ENCODE results near the gene CDKN1C.

The CDKN1C gene

DNA sequence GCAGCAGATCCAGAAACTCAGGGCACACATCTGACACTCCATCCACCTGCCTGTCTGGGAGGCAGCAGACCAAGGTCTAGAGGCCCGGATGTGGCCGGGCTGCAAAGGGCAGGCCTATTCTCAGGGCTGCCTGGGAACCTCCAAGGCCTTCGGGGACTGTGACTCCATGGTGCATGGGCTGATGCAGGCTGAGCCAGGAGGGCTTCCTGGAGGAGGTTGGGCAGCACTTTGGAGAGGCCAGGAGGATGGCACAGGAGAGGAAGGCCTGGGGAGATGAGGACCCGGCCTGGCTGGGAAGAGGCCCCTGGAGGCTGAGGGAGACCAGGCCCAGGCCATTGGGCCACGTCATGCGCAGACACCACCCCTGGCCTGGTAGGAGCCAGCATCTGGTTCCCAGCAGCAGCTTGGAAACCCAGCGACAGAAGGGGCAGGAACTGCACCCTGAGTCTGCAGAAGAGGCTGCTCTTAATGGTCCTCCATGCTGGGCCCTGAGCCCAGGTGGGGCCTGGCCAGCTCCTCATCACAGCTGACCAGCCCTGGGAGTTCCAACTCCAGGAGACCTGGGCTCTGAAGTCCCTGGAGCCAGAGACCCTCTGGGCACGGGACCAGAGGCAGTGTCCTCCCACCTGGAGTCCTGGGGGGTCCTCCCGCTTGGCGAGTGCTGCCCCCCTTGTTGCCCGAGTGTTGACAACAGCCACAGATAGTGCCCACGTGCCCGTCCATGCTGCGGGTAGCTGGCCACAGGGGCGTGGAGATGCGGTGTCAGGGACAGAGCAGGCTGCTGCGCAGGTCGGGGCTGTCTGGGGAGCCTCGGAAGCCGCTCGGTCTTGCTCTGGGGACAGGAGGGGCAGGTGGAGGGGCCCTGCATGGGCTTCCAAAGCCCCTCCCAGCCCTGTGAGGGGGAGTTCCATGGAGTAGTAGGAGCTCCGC is 38.1 kb upstream of the CDKN1C start:
- no peak for DNase-seq (ENCODE audit: low read depth, low spot score)

DNA sequence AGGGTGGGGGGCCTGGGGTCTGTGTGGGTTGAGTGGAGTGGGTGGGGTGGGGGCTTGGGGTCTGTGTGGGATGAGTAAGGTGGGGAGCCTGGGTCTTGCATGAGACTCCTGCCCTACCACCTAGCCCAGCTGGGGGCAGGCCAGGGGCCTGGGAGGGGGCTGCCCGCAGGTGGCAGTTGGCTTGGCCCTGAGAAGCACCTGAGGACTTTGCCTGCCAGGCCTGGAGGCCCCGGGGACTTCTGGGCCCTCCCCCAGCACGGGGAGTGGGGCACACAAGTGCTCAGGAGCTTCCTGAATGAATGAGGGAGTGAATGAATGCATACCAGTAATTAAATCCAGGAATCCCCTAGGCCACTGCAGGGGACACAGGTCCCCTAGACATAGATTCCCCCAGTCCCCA is 37.1 kb upstream of the CDKN1C start:
- DNase-seq (ENCODE audit: low read depth, low spot score) = no peak

DNA sequence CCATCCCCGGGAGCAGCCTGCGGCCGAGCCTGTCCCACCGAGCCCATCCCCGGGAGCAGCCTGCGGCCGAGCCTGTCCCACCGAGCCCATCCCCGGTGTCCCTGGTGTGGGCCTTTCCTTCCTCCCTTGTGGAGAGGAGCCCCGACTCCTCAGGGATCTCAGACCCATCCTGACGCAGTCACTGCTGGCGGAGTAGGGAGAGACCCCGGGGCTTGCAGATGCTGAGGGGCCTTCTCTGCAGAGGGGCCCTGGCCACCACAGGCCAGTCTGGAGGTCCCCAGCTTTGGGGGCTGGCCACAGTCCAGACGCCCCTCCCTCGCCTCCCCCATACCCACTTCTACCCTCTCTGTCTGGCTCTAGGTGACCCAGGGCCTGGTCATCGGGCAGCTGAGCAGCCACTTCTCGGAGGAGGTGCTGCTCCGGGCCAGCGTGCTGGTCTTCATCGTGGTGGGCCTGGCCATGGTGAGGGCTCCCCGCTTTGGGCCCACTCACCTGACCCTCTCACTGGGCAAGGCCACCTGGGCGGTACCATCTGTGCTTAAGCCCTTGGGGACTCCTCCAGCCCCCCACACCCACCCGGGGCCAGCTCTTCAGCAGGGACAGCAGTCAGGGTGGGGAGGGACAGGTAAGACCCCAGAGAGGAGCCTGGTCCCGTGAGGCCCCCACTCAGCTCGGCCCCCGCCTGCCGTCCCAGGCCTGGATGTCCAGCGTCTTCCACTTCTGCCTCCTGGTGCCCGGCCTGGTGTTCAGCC is 36.3 kb upstream of the CDKN1C start:
- DNase-seq (ENCODE audit: low read depth, low spot score) = no peak

DNA sequence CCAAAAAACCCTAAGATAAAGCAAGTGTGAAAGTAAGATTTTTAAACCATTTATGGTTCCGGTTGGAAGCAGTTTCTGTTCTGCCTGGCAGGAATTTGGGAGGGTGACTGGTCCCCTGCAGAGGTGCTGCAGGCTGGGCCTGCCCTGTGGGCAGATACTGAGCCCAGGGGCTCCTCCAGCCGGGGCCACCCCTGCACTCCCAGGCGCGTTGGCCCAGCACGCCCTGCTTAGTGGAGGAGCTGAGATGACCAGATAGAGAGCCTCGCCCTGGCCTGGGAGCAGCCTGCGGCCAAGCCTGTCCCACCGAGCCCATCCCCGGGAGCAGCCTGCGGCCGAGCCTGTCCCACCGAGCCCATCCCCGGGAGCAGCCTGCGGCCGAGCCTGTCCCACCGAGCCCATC is 35.7 kb upstream of the CDKN1C start:
- no peak for DNase-seq (ENCODE audit: low read depth, low spot score)

DNA sequence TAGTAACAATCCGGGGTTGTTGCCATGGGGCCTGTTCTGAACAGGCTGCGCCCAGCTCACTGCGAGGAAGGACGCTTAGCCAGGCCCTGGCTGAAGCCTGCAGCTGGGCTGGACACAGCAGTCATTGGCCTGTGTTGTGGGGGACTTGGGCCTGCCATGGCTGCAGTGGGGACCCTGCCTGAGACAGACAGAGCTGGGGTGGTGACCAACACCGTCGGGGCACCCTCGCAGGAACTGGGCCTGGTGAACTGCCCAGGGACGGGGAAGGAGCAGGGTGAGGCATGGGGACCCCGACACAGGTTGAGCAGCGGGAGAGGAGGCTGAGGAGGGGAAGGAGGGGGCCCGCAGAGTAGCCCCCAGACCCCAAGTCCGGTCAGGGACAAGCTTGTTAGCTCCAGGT is 34.8 kb upstream of the CDKN1C start:
- DNase-seq (ENCODE audit: low read depth, low spot score) = no peak

DNA sequence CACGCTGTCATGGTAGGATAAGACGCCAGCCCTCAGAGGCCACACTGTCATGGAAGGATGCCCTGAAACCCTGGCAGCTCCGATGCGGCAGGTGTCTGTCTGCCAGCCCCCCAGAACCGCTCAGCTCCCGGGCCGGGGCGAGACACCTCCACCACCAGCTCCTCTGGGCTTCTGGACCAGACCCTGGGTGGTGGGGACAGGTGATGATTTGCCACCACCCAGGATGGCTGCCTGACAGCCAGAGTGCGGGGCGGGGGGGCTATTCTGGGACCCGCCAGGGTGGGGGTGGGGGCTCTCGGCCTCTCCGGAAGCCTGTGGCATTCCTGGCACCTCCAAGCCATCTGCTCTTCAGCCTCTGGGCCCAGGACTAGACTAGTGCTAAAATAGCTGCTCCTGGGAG is 34.3 kb upstream of the CDKN1C start:
- DNase-seq (ENCODE audit: low read depth, low spot score) = no peak

DNA sequence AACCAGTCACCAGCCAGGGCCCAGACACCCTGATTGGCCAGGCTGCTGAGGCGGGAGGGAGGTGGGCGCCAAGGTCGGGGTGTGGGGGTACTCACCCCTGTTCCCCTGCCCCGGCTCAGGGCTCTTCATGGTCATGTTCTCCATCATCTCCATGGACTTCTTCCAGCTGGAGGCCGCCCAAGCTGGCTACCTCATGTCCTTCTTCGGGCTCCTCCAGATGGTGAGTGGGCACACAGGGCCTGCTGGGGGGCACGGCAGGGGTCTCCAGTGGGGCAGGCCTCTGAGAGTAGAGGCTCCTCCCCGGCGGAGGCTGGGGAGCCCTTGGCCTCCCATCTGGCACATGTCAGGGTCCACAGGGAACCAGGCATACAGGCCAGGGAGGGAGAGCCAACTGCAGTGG is 33.6 kb upstream of the CDKN1C start:
- no peak for DNase-seq (ENCODE audit: low read depth, low spot score)

DNA sequence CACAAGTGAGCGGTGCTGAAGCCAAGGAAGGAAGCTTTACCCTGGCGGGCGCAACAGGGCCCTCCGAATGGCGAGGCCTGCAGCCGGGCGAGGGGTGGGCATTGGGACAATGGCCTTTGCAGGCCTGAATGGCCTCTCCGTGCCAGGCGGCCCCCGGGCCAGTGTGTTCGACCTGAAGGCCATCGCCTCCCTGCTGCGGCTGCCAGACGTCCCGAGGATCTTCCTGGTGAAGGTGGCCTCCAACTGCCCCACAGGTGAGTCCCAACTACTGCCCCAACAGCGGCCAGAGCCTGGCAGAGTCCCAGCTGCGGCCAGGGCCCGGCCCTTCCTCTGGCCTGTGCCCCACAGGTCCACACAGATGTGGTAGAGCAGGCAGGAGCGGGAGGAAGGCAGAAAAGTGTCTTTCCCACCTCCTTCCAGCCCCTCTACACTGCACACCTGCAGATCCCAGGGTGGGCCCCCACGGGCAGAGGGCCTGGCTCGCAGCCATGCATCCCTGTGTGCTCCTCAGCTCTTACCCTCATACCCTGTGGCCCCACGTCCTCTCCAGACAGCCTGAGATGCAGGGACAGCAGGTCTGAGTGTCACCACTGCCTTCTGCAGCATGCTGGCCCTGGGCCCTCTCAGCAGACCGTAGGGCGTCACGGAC is 32.4 kb upstream of the CDKN1C start:
- DNase-seq (ENCODE audit: low read depth, low spot score) = no peak

DNA sequence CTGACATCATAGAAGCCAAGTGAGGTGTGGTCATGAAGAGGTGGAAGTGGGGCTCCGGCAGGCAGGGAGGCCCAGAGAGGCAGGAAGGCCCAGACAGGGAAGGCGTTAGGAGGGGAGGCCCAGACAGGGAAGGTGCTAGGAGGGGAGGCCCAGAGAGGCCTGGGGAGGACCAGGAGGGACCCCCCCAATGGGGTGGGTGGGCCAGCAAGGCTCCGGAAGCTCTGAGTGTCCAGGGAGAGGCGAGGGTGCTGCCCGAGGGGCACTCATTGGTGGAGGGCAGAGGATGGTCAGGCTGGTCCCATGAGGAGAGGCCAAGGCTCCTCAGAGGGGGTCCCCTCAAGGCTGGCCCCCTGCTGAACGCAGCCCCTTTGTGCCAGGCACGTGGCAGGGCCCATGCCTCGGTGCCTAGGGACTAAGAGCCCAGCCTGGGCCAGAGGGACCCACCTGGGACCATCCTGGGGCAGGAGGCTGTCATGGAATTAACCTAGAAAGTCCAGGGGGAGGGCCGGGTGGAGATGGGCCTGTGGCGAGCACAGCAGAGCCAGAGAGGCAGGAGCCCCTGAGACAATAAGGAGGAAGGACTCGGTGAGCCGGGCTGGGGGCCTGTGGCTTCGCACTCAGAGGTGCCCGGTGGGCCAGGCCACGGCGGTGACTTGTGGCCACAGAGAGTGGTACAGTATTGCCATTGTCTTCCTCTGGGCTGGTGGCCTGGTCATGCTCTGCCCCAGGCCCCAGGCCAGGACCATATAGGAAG is 31.5 kb upstream of the CDKN1C start:
- no peak for DNase-seq (ENCODE audit: low read depth, low spot score)

DNA sequence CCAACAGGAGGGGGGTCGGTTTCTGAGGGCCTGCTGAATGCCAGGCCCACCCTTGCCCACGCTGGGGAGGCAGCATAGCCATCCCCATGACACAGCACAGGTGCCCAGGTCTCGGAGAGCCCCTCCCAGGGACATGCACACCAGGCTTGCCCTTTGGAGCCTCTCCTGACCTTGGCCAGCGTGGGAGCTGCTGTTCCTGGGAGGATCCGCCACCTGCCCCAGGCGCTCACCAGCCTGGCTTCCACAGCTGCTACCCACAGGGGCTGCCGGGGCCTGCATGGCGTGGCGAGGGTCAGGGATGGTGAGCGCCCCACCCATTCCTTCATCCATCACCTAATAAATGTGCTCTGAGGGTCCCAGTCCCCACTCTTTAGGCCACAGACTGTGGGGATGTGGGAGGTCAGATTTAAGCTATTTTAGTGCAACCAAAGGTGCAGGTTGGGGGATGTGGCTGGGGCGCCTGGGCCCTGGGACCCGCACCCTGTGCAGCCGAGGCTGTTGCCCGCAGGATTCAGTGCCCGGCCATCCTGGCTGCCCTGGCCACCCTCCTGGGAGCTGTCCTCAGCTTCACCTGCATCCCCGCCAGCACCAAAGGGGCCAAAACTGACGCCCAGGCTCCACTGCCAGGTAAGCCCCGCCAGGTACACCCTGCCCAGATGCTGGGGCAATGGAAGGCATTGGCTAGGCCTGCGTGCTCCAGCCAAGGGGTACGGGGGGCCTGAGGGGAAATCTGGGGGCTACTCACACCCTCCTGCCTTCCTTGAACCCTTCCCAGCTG is 30.7 kb upstream of the CDKN1C start:
- DNase-seq (ENCODE audit: low read depth, low spot score) = no peak

DNA sequence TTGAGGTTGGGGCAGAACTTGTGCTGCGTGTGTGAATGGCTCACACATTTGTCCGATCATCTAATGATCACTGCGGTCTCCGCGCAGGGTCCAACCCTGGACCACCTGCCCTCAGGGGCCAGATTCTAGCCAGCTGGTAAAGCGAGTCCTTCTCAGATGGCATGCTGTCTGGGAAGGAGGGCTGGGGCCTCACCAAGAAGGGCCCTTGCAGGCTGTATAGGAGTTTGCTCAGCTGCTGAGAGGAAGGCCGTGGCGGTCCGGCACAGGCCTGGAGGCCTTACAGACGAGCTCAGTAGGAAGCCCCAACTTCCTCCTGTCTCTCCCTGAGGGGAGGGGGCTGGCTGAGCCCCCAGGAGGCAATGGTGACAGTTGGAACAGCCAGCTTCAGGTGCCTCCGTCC is 29.9 kb upstream of the CDKN1C start:
- no peak for DNase-seq (ENCODE audit: low read depth, low spot score)

DNA sequence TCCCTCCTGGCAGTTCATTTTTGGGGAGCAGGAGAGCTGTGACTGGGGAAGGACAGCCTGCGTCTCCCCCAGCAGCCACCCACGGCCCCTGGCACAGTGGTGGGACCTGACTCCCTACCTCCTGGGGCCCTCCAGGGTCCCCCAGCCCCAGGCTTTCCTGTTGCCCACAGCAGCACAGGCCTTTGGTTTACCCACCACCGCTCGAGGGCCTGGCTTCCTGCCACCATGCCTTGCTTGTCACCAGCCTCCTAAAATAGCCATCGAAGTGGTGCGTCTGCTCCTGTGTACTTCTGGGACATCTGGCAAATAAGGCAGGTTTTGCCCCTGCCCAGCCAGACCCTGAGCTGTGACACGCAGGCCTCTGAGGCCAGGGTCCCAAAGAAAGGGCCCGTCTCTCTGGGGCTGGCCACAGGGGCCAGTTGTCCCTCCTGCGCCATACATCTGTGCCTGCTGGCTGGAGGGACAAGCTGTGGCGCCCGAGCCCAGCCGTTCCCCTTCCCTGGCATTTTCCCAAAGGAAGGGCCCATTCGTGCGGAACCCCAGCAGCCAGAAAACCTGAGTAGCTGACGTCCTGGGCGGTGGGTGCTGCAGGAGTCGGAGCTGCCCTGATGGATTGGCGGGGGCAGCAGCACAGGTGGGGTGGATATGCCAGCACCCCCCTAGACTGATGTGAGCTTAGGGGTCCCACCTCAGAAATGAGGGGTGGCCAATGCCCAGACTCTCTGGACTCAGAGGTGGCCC is 29.1 kb upstream of the CDKN1C start:
- DNase-seq (ENCODE audit: low read depth, low spot score) = no peak

DNA sequence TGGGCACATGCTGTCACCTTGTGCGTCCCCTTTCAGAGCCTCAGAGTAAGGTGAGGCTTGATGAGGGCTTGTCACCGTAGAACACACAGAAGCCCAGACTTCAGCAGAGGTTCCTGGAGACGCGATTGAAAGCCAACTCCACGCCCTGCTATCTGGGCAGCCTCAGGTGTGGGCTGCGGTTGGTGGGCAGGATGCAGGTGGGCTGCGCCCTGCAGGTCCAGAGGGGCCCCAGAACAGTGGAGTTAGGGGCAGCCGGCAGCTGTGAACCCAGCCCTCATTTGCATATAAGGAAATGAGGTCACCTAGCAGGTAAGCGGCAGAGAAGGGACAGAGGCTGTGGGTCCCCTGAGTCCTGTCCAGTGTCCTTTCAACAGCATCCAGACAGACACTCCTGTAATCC is 28.2 kb upstream of the CDKN1C start:
- no peak for DNase-seq (ENCODE audit: low read depth, low spot score)

DNA sequence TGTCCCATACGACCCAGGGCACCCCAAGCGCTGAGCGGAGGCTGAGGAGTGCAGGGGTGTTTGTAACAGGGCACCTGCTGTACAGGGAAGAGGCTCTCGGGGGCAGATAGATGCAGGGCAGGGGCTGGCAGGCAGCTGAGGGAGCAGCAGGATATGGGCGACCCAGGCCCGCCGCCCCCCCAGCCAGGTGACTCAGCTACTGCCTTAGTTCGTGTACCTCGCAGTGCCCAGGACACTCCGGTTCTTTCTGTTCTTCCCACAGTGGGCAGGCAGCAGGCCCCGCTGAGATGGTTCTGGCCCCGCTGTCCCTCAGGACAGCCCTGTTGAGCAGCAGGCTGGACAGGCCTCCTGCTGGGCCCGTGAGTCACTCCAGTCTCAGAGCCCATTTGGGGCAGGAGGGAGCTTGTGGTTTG is 27.4 kb upstream of the CDKN1C start:
- no peak for DNase-seq (ENCODE audit: low read depth, low spot score)

DNA sequence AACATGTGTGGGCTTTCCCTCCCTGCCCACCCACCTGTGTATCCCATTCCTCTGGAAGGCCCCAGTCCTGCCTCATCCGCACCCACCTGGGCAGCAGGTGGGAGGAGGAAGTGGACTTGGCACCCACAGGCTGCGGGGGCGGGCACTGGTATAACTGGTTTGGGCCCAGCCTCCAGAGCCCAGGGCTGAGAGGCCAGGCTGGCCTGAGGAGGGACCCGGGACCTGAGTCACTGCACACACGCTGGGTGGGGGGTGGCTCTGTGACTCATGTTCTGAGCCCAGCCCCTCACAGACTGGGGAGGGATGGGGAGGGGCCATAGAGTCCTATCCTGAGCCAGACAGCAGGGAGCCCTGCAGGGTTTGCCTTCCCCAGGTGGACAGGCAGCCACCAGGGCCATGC is 26.9 kb upstream of the CDKN1C start:
- no peak for DNase-seq (ENCODE audit: low read depth, low spot score)

DNA sequence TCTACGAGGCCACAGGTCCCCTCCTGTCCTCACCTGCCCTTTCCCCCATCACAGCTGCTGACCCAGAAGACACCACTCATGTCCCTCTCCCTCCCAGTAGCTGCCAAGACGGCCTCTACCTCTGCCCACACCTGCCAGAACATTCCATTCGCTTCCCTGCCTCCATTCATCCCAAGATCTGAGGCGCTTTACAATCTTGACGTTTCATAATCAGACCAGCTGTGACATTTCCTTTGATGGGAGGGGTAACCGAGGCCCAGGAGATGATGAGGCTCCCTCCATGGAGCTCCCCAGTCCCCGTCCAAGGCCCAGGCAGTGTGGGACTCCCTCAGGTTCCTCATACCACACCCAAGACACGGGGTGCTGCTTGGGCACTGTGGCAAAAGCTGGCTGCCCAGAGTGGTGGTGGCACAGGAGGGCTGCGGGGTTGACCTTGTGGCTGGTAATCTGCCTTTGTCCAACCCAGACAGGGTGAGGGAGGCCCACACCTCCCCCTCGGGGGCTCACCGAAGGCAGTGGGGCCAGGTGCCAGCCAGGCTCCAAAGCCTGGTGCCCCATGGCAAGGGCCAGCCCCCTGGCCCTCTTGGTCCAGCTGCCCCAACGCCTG is 26.3 kb upstream of the CDKN1C start:
- no peak for DNase-seq (ENCODE audit: low read depth, low spot score)

DNA sequence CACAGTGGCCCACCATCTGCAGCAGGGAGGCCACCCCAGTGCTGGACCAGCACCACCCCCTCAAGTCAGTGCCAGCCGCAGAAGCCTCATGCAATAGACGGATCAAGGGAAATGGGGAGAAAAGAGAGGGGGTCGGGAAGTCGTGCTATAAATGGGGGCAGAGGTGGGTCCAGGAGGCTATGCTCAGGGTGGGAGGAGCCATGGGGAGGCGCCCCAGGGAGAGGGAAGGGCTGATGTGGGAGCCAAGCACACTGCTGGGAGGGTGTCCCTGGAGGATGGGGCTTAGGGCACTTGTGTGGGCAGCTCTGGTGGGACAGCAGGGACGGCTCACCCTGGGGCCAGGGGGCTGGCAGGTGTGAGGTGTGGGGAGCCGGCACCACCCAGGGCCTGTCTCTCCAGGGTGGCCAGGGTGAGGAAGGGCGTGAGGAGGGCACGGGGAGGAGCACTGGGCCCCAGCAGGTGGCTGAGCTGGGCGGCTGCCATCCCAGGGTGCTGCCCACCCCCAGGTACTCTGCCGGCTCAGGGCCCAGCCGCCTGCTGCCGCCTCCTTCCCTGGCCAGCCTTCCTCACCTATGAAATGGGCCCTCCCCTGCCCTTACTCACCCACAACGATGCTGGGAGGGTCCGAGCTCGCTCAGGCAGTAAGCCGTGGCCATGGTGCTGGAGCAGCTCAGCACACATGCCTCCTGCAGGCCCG is 25.7 kb upstream of the CDKN1C start:
- no peak for DNase-seq (ENCODE audit: low read depth, low spot score)

DNA sequence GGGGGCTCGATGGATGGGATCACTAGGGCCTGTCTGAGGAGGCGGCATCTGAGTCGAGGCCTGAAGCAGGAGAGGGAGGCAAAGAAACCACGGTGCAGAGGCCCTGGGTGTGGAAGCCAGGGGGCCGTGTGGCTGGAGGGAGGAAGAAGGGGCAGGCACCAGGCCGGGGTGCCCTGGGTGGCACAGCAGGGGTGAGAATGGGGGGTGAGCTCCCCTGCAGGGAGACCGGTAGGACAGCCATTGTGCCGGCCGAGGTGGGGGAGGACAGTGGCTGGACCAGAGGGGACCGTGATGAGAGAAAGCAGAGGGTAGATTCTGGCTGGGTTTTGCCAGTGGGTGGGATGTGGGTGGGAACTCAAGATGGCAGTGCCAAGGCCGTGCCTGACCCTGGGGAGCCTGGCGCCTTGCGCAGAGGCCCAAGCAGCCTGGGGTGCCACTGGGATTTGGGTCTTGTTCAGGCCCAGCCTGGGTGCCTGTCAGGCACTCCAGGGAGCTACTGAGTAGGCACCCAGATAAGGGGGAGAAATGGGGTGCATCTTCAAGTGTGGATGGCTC is 24.9 kb upstream of the CDKN1C start:
- no peak for DNase-seq (ENCODE audit: low read depth, low spot score)

Measured in activated CD4-positive, CD25-positive, alpha-beta regulatory T cell treated with anti-CD3 and anti-CD28 coated beads, Interleukin-2, amount 50 U/mL, for 16 hours (primary cell).